ENCODE data around the gene DNAH14.

DNAH14 gene

DNA sequence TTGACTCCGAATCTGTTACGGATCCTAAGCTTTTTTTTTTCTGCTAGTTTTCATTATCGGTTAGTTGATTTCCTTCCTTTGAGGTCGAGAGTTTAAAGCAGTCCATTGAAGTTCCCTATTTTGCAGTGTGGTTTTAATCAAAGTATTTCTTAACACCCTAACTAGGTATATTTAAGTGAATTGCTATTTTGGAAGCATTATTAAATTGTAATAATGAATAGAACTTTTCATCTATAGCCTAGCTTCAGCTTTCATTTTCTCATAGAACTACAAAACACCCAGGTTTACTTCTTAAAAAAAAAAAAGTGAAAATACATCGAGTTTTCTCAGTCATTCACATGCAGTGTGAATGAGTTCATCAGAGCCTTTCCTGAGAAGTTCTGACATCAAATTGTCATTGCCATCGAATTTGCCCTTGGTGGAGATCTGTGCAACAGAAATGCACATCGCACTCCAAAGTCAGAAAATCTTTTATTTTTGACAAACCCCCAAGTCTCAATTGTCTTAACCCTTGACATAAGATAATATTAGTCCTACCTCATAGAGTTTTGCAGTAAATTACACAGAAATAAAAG is 499.5 kb downstream of the DNAH14 start:
- H2AFZ ChIP-seq (ENCODE audit: low read length) = peak overlapping the region; percentile 90
- H3K9ac ChIP-seq (ENCODE audit: low read length) = peak overlapping the region; percentile 90

GRCh38 chr1:225430301-225430700 is 500.8 kb downstream of the DNAH14 start:
- Histone ChIP-seq H4K20me1 (ENCODE audit: insufficient read depth, low read length) (peaks cover 9% of the 10 kb centered on the region; the same call in 1 of the 2 replicates), H3K27ac (ENCODE audit: low read length) (no peak overlapping the region), H3K9me2 (replicated peaks; ENCODE audit: insufficient read depth, low read length) (no peaks in the 10 kb centered on the region), H3F3A (ENCODE audit: insufficient read depth, low read length) (peaks cover 23% of the 10 kb centered on the region), H3K9me3 (replicated peaks; ENCODE audit: insufficient read depth, low read length) (no peaks in the 10 kb centered on the region), H3K4me3 (ENCODE audit: low read length) (no peak overlapping the region), H3K79me2 (ENCODE audit: low read length) (peaks cover 26% of the 10 kb centered on the region), H3K4me1 (ENCODE audit: low read length) (peaks cover 9% of the 10 kb centered on the region), H2AFZ (ENCODE audit: low read length) (no peak overlapping the region), H3K27me3 (replicated peaks; ENCODE audit: insufficient read depth, low read length) (no peaks in the 10 kb centered on the region), H3K9ac (ENCODE audit: low read length) (no peak overlapping the region), H3K4me2 (ENCODE audit: low read depth, low read length) (no peak overlapping the region), H3K36me3 (replicated peaks; ENCODE audit: insufficient read depth, low read length) (no peaks in the 10 kb centered on the region)
- DNase-seq = no peak
- no peak for TF ChIP-seq CTCF (IDR thresholded peaks at IDR 0.05; ENCODE audit: low read length)
- TF ChIP-seq EZH2 (optimal IDR thresholded peaks at IDR 0.05; ENCODE audit: low read depth, low read length) = no peak
- TF ChIP-seq EZH2phosphoT487 (IDR thresholded peaks at IDR 0.05; ENCODE audit: low read length) = no peak

More for the DNA sequence above, 499.5 kb downstream of the DNAH14 start:
- H3K4me3 ChIP-seq (ENCODE audit: low read length) = peak overlapping the region; percentile 98
- no peaks in the 10 kb centered on the region for H3K9me3 ChIP-seq (replicated peaks; ENCODE audit: insufficient read depth, low read length)
- H3K36me3 ChIP-seq (replicated peaks; ENCODE audit: insufficient read depth, low read length) = no peaks in the 10 kb centered on the region; the same call in 1 of the 2 replicates
- H4K20me1 ChIP-seq (ENCODE audit: insufficient read depth, low read length) = peaks cover 23% of the 10 kb centered on the region
- peaks cover 22% of the 10 kb centered on the region for H3K4me1 ChIP-seq (ENCODE audit: low read length)
- no peaks in the 10 kb centered on the region for H3K9me2 ChIP-seq (replicated peaks; ENCODE audit: insufficient read depth, low read length)
- H3F3A ChIP-seq (ENCODE audit: insufficient read depth, low read length) = peaks cover 23% of the 10 kb centered on the region
- no peak for DNase-seq
- peak overlapping the region; percentile 66 for H3K4me2 ChIP-seq (ENCODE audit: low read depth, low read length)
- peak overlapping the region; percentile 92 for H3K27ac ChIP-seq (ENCODE audit: low read length)
- TF ChIP-seq EZH2 (optimal IDR thresholded peaks at IDR 0.05; ENCODE audit: low read depth, low read length) (no peak), EZH2phosphoT487 (IDR thresholded peaks at IDR 0.05; ENCODE audit: low read length) (no peak), CTCF (IDR thresholded peaks at IDR 0.05; ENCODE audit: low read length) (no peak)
- no peaks in the 10 kb centered on the region for H3K27me3 ChIP-seq (replicated peaks; ENCODE audit: insufficient read depth, low read length)
- H3K79me2 ChIP-seq (ENCODE audit: low read length) = peaks cover 39% of the 10 kb centered on the region

DNA sequence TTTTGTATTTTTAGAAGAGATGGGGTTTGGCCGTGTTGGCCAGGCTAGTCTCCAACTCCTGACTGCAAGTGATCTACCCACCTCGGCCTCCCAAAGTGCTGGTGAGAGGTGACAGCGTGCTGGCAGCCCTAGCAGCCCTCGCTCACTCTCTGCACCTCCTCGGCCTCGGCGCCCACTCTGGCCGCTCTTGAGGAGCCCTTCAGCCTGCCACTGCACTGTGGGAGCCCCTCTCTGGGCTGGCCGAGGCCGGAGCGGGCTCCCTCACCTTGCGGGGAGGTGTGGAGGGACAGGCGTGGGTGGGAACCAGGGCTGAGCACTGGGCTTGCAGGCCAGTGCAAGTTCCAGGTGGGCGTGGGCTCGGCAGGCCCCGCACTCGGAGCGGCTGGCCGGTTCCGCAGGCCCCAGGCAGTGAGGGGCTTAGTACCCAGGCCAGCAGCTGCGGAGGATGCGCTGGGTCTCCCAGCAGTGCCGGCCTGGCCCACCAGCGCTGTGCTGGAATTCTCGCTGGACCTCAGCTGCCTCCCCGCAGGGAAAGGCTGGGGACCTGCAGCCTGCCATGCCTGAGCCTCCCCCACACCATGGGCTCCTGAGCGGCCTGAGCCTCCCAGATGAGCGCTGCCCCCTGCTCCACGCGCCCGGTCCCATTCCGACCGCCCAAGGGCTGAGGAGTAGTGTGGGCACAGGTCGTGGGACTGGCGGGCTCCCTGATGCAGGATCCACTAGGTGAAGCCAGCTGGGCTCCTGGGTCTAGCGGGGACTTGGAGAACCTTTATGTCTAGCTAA is 501.8 kb downstream of the DNAH14 start:
- H3K4me3 ChIP-seq (ENCODE audit: low read length) = no peak overlapping the region
- H3F3A ChIP-seq (ENCODE audit: insufficient read depth, low read length) = peaks cover 23% of the 10 kb centered on the region
- DNase-seq = no peak
- H3K36me3 ChIP-seq (replicated peaks; ENCODE audit: insufficient read depth, low read length) = no peaks in the 10 kb centered on the region
- H3K4me1 ChIP-seq (ENCODE audit: low read length) = peaks cover 4% of the 10 kb centered on the region
- H2AFZ ChIP-seq (ENCODE audit: low read length) = no peak overlapping the region
- no peaks in the 10 kb centered on the region for H3K27me3 ChIP-seq (replicated peaks; ENCODE audit: insufficient read depth, low read length)
- H3K27ac ChIP-seq (ENCODE audit: low read length) = no peak overlapping the region
- H3K4me2 ChIP-seq (ENCODE audit: low read depth, low read length) = no peak overlapping the region
- H3K9me2 ChIP-seq (replicated peaks; ENCODE audit: insufficient read depth, low read length) = no peaks in the 10 kb centered on the region
- 0 out of 2 replicates have a peak, but pooled peaks cover under 1% of the 10 kb centered on the region for H4K20me1 ChIP-seq (ENCODE audit: insufficient read depth, low read length)
- peaks cover 16% of the 10 kb centered on the region for H3K79me2 ChIP-seq (ENCODE audit: low read length)
- TF ChIP-seq EZH2 (optimal IDR thresholded peaks at IDR 0.05; ENCODE audit: low read depth, low read length) (no peak), CTCF (IDR thresholded peaks at IDR 0.05; ENCODE audit: low read length) (no peak), EZH2phosphoT487 (IDR thresholded peaks at IDR 0.05; ENCODE audit: low read length) (no peak)
- no peaks in the 10 kb centered on the region for H3K9me3 ChIP-seq (replicated peaks; ENCODE audit: insufficient read depth, low read length)
- H3K9ac ChIP-seq (ENCODE audit: low read length) = no peak overlapping the region

Data from MM.1S (cell line).